HL-60/S4 treated with retinoic acid at 250 ng/mL for 4 days and 3 days (cell line): Measurements from ENCODE around the gene PSMD1.
"Not testable (repeated sequence)": the region's sequence is repeated elsewhere in the genome, so short reads cannot be mapped to it uniquely, and the experiment has no call there.

Experiments
- in situ Hi-C: fragments of 300-500 bp; cut with MboI; formaldehyde crosslinking; loops from 2 replicates; pipeline ENCODE4 v1.7.0; 2022; ENCODE audit warnings: low sequenced_read_pairs

PSMD1 gene

DNA sequence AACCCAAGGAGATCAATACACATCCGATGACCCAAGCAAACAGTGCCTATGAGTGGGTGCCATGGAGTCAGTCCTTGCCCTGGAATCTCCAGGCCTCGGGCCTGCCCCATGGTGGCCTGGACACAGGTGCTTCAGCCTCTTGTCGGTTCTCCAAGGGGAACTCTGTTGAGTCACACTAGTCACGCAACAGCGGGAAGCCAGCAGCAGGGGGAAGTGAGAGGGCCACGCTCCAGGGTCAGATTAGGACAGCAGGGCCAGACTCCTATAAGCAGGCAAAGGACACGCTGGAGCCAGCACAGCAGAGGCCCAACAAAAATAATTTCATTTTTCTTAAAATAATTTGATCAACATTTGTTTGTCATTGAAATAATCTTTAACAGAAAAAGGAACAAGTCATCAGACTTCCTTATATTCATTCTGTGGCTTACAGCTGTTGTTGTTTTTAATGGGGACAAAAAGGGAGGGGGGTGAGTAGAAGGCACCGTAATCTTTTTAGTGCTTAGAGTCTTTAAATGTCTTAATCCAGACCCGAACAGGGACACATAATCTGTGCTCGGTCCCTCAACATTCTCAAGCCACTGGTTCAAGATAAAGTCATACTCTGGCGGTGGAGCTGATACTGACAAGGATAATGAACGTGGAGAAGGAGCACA lies 125.3 kb downstream of the PSMD1 start:
- in situ Hi-C loops: no loop called here

DNA sequence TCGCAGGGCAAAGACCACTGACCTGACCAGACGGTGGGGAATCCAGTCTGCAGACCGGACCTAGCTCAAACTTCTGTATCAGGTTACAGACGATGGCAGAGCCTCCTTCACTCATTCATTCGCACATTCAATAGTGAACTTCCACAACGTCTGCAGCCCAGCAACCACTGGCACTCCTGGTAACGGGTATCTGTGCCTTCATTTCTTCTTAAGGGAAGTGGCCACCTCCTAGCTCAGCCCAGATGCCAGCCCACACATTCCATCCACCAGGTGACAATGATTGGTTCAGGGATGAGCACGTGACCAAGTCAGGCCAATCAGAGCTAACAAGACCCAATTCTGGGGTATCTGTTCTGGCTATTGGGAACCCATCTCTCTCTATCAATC lies 125.8 kb downstream of the PSMD1 start:
- in situ Hi-C loops: no loop called here

DNA sequence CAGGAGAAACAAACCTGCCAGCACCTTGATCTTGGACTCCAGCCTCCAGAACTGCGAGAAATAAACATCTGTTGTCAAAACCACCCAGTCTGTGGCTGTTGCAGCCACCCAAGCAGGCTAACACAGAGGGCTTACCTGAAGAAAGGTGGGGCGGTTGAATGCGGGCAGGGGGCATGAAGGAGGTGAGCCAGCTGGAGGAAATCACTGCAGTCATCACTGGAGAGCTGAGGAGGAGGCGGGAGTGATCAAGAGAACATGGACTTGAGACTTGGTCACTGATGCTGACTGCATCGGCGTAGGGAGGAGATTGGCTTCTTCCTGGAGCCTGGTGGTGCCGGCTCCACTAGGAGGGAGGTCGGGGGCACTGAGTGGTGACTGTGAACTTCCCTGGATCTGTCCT lies 127.2 kb downstream of the PSMD1 start:
- in situ Hi-C loops: no loop called here

DNA sequence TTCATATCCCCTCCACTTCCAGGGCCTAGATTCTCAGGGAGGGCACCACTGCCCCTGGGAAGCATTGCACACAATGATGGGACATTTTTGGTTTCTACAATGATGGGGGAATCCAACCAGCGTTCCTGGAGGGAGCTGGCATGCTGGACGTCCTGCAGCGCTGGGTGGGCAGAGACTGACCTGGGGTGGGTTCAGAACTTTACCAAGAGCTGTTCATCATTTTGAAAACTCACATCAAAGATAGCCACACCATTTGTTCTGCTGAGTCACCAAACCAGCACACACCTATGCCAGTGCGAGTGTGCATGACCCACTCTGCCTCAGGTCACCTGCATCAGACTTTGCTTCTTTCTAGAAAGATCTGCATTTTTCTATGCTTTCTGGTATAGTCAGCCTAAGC lies 127.7 kb downstream of the PSMD1 start:
- in situ Hi-C loops: no loop called here

DNA sequence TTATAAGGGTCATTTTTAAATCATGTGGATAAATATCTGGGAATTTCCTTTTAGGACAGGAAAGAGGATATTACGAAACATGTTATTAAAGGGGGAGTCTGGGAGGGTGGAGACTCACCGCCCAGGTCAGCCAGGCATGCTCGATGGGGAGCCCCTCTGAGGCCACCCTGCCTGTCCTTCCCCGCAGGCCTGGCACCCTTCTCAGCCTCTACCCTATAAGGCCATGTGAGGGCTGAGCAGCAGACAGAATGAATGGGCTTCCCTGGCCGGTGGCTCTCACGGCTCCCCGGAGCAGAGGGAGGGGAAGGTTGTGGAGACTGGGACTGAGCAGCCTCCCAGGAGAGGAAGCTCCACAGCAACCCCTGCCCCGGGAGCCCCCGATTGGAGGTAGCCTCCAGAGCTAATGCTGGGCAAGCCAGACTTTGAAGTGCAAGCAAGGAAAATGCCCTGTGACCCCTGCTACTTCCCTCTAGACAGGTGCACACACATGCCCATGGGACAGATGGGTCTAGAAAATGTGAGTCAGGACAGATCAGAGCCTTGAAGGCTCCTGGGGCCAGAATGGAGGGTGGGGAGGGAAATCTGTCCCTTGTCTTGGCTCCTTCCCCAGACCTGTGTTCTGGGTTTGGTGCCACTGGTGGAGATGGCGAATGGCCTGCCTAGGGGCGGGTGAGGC lies 128.5 kb downstream of the PSMD1 start:
- in situ Hi-C loops: no loop called here

DNA sequence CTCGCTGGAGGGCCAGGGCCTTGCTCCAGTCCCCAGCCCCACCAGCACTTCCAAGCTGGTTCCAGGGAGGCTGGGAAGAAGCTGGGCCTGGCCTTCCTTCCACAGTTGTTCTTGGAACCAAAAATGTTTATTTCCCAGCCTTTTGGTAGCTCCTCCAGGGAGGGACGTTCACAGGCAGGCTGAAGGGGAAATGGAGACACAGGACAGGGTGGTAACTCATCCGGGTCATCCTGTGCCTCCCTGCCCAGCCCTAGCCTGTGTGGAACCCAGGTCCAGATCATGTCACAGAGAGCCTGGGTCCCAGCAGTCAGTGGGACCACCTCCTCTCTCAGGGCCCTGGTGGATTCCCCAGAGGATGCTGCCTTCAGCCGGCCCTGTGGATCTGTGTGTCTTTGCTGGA lies 129.2 kb downstream of the PSMD1 start:
- in situ Hi-C loops: no loop called here

DNA sequence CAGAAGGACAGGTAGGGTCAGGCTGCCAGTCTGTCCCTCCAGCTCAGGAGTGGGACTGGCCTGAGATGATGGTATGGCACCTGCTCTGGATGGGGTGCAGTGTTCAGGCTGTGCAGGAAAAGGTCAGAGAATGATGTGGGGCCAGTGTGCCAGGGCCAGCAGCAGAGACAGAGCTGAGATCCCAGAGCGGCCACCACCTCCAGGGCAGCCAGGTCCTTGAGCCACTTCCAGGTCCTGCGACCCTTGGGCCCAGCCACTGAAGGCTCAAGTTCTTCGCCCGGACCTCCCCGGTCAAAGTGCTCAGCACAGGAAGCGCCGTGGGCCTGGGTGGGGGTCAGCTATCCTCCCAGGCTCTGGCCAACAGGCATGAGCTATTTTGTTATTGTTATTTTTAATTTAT lies 129.7 kb downstream of the PSMD1 start:
- in situ Hi-C loops: no loop called here

DNA sequence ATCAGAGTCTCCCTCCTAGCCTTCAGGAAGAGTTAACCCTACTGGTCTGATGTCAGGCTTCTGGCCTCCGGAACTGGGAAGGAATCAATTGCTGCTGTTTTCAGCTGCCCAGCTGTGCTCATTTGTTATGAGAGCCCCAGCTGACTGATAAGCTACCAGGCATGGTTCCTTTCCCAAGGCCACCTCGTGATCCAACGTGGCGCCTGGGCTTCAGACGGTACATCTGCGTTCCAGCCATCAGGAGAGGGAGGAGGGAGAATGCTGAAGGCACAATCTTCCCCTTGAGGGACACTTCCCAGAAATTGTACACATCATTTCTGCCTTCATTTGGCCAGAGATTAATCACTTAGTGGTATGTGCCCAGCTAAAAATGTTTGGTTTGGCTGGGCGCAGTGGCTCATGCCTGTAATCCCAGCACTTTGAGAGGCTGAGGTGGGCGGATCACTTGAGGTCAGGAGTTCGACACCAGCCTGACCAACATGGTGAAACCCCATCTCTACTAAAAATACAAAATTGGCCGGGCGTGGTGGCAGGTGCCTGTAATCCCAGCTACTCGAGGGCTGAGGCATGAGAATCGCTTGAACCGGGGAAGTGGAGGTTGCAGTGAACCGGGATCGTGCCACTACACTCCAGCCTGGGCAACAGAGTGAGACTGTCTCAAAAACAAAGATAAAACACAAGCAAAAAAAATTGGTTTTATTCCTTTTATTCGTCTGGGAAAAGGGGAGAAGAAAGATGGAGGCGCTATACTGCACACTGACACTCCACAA lies 131.3 kb downstream of the PSMD1 start:
- in situ Hi-C loops: no loop called here

DNA sequence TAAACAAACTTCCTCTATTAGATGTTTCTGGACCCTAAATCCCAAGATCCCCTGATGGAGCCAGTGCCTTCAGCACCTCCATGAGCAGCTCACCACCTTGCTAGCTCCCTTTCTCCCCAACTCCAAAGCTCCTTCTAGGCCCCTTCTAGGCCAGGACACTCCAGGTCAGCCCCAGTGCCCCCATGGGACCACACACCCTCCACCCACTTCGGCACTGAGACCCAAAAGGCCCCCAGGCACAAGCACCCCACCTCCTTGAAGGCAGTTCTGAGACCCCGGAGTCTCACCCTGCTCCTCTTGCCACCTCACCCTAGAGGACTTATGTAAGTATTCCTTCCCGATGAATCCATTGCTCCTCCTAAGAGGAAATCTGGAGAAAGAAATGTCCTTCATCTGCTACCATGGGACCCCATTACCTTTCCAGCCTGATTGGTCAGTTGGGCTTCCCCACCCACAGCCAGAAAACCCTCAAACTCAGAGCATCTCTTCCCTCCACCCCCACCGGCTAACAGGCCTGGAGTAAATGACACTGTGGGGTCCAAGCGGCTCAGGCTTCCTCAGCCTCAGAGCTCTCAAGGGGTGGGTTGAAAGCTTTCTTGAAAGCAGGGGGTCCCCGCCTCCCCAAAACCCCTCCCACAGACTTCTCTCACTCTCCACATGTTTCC lies 132.0 kb downstream of the PSMD1 start:
- in situ Hi-C loops: no loop called here

DNA sequence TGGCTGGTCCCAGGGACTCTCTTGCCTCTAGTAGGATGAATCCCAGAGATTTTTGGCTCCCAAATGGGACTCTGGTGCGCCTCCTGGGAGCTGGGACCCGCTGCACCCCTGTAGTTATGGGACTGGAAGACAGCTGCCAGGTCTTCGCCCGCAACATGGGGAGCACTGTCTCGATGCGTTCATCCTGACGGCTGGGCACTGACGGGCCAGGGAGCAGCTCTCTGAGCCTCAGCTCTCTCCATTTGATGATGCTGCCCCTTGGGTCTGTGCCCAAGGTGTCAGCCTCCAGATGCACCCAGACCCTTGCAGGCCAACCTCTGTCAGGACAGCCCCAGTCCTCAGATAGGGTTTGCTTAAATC lies 132.5 kb downstream of the PSMD1 start:
- in situ Hi-C loops: no loop called here

DNA sequence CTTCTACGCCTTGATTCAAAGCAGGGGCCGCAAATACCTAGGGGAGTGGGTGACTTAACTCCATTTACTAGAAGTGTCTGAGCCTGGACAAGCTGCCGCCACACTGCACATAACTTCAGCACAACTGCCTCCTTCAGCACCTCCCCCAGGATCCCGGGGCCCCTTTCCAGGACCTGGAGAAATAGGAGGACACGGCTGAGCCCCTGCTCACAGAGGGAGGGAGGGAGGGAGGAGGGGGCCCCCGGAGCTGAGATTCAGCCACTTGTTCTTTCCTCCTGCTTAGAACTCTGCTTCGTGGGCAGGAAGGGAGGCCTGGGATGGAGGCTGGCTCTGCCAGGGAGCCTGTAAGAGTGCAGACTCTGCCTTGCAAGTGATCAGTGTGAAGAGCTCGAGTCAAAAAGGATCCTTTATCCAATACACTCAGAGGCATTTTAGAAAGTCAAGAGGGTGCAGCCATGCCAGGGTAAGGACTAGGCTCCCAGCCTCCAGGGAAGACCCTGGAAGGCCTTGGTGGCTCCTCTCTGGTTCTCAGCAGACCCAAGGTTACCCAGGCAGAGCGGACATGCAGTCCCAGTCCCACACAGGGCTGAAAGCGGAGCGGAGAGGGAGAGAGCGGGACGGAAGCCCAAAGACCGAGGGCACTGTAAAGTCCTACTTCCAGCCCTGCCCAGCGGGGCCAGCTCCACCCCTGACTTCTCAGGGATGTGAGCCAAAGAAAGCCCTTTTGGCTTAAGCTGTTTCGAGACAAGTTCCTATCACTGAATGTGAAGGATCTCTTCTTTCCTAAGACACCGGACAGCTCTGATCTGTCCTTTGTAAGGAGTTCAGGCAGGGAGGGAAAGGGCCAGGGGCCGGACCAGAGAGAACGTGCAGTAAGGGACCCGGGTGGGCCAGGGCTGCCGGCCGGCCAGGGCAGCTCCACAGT lies 133.2 kb downstream of the PSMD1 start:
- in situ Hi-C loops: no loop called here

DNA sequence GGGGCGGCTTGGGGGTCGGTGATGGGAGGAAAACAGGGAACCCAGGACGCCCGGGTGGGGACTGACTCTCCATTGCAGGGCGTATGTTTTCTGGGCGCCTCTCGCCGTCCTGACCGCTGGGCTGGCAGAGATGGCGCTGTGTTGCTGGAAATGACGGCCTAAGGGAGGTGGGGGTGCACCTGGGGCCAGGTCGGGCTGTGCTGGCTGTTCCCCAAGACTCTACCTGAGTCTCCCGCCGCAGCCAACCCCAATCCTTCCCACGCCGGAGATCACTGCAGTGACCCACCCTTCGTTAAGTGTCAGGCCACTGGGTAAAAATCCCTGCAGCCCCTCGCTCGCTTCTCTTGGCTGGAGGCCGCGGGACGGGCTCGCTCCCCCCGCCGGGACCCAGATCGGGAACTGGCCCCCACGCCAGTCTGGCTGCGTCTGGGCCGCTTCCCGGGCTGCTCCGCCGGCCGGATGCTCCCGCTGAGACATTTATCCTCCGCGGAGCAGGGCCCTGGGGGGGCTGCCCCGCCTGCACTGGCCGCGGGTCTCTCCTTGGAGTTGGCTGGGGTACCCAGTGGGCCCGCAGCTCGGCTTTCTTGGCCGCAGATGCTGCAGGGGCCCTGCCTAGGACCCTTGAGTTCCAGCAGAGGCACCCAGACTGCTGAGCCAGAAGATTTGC lies 134.0 kb downstream of the PSMD1 start:
- in situ Hi-C loops: no loop called here

DNA sequence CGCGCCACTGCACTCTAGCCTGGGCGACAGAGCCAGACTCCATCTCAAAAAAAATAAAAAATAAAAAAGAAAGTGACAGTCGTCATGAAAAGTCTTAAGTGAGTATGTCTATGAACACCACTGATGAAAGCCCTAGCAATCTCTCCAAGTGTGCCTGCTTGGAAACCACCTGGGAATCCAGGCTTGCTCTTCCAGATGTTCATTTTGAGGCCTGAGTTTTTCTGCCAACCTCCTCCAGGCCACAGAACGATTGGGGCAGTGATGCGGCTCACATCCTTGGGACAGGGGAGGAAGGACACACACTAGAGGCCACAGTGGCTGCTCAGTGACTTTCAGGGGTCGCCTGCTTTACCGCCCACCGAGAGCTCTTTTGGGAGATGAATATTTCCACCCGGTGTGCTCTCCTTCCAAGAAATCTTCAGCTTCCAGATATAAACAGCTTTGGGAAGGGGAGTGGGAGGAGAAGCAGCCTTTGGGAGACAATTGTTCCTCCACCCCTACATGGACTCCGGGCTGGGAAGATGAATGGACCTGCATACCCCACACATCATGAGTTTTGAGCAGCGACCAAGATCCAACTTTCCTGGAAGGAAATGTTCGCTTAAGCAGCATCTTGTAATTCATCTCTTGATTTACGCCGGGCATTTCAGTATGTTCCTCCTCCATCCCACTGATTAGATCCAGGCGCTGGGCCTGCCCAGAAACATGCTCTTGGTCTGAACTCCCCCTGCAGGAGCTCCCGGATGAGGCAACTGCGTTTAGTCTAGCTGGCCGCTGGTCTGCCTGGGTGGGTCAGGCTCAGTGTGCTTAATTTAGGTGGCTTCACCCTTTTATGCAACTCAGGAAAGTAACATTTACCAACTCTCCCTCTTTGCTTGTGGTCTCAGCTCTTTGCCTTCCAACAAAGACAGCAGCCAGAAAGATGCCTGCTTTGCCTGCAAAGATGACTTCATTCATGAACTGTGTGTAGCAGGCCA lies 135.5 kb downstream of the PSMD1 start:
- in situ Hi-C loops: no loop called here

DNA sequence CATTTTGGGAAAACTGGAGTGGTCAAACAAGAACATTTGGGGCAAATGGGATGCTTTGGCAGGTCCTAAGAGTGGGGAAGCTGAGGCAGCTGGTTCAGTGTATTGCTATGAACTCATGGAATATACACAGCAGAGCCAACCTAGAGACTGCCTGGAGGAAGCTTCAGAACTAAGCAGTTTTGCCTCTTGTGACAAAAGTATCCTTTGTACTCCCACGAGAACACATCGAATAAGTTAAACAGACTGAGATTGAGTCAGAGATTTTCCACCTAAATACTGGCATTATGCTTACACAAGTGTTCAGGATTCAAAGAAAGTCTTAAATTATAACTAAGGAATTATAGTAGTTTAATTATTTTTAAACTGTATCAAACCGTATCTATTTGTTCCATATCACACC lies 136.5 kb downstream of the PSMD1 start:
- in situ Hi-C loops: no loop called here

DNA sequence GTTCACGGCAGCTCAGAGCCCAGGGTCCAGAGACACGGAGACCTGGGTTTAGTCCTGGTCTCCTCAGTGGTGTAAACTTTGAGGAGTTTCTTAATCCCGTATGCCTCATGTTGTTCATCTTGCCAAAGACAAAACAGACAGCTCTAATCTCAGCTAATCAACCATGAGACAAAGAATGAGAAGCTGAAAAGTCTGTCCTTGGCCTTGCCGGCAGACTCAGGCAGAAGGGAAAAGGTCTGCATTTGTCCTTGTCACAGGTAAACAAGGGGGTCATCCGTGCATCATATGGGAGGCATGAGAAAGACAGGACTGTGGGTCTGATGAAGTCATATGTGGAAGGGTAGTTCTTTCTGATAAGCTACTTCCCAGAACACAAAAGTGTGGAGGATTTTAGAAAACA lies 139.9 kb downstream of the PSMD1 start:
- in situ Hi-C loops: no loop called here

DNA sequence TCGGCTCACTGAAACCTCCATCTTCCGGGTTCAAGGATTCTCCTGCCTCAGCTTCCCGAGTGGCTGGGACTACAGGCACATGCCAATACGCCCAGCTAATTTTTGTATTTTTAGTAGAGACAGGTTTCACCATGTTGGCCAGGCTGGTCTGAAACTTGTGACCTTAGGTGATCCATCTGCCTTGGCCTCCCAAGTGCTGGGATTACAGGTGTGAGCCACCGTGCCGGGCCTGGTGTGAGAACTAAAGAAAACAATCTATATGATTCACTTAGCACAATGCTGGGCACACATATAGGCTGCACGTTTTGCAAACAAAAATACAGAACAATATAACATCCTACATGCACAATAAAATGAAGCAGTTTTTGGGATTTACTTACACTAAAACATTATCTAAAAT lies 140.5 kb downstream of the PSMD1 start:
- in situ Hi-C loops: not testable (repeated sequence)

DNA sequence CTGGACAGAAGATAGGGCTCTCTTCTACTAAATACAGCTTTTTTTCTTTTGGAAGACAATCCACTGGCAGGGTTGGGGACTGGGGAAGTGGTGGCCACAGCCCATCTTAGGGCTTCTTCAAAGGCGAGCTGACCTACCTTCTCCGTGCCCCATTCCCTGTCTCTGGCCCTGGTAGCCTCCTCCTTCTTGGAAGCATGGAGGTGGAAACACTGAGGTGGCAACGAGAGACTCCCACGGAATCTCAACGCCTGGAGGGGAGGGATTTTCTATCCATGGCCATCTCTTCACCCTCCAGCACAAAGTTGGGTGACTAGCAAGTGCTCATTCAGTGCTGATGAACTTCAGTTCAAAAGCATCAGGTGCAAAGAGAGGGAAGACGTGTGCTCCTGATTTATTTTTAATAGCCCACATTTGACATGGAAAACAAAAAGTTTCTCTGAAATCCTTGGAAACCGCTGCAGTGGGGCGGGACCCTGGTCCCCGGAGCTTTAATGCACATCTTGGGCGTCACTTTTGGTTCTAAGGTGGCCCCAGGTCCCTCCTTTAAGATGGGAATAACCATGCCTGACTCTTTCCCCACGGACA lies 141.1 kb downstream of the PSMD1 start:
- in situ Hi-C loops: no loop called here

DNA sequence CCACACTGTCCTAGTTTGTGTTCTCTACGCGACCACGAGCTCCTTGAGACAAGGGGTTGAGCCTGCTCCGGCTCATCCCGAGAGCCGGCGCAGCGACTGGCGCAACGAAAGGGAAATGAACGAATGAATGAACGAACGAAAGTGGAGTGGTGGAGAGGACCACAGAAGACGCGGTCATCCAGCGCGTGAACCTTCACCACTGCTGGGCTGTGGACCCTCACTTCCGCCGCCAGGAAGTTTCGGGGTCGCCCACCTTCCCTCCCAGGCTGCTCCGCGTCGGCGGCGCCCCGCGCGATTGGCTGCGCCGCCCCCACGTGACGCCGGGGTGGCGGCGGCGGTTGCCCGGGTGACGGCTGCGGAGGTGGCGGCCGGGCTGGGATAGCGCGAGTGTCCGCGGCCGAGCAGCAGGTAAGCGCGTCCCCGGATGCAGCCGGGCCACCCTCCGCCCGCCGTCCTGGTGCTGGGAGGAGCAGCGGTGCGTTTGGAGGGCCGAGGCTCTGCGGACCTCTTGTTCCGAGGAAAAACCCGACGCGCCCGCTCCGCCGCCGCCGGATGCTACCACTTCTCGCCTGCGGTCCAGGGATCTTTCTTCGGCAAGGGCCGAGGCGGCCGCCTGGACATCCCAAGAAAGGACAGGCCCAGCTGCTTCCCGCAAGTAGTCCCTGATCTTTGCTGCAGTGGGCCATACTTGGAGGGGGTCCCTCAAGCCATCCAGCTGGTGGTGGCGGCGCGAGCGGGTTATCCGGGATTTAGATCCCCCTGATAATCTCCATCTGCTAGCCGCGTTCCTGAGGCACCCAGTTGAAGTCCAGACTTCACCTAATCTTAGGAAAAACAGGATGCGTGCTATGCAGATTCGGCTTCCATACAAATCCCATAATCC lies 141.9 kb downstream of the PSMD1 start, which contains the start of gene ARMC9:
TSS of gene ARMC9 (plus strand) at position 341 of the 883 bp plus-strand sequence. CDS start 7,608 bp downstream, outside the sequence.
- in situ Hi-C loops: no loop called here
